SKM-1 (cell line): ENCODE data around the gene UFSP1.
A peak's percentile ranks its signal among the peaks of the same experiment; 100 is the strongest.

Source experiments
- DNase-seq: peaks from one replicate; lab custom pipeline; 2025; ENCODE audit not compliant: unreplicated experiment; lab: John Stamatoyannopoulos, UW

Gene UFSP1

GRCh38 chr7:100895956-100896731 lies 6.6 kb upstream of the UFSP1 start:
- peak; percentile 62 for DNase-seq

GRCh38 chr7:100895701-100895955 lies 6.1 kb upstream of the UFSP1 start, which contains the start of gene ACHE:
Gene ACHE (minus strand): TSS chr7:100895888. CDS start chr7:100894232, 1,656 bp downstream.
- DNase-seq: no peak

- no peak for DNase-seq
Measured at GRCh38 chr7:100894860-100895700, 5.6 kb upstream of the UFSP1 start.

- no peak for DNase-seq
Measured at GRCh38 chr7:100893910-100894721, 4.6 kb upstream of the UFSP1 start.

- no peak for DNase-seq
Measured at GRCh38 chr7:100893318-100893895, 3.9 kb upstream of the UFSP1 start.

GRCh38 chr7:100892364-100893317 lies 3.1 kb upstream of the UFSP1 start:
- DNase-seq: no peak

- no peak for DNase-seq
Measured at GRCh38 chr7:100891568-100892247, 2.2 kb upstream of the UFSP1 start.

GRCh38 chr7:100890653-100891567 lies 1.4 kb upstream of the UFSP1 start:
- DNase-seq: no peak

- DNase-seq: no peak
Measured at GRCh38 chr7:100888291-100888987, 1.1 kb downstream of the UFSP1 start.

GRCh38 chr7:100887516-100888290 lies 1.8 kb downstream of the UFSP1 start:
- peak; percentile 82 for DNase-seq

GRCh38 chr7:100886936-100887515 lies 2.5 kb downstream of the UFSP1 start:
- no peak for DNase-seq

GRCh38 chr7:100886142-100886935 lies 3.2 kb downstream of the UFSP1 start:
- DNase-seq: no peak

GRCh38 chr7:100885440-100886141 lies 3.9 kb downstream of the UFSP1 start:
- no peak for DNase-seq

- DNase-seq: no peak
Measured at GRCh38 chr7:100884736-100885439, 4.6 kb downstream of the UFSP1 start.
